ENCODE results near the gene MAPK4.

Gene MAPK4

DNA sequence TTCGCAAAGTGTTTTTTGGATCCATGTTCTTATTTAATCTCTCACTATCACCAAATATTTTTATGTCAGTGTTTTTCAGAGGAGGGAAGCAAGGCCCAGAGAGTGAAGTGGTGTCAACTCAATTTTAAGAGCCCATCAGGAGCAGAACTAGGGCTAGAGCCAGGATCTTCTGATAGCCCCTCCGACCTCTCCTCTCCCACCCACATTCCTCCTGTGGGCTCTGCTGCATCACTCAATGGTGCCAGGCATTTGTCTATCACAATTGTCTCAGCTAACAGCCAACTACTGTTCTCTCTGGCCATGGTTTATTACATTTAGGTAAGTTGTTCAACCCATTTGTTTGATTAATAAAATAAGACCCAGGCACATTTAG, 68.6 kb downstream of the MAPK4 start:
- H3K9me2 ChIP-seq (ENCODE audit: low read depth, low read length) = no peaks in the 10 kb centered on the region
- H2AFZ ChIP-seq (ENCODE audit: low read length) = no peak overlapping the region
- no peaks in the 10 kb centered on the region for H3K36me3 ChIP-seq (ENCODE audit: insufficient read depth, low read length)
- H3K4me3 ChIP-seq (ENCODE audit: low read depth, low read length, poor library complexity, severe bottlenecking) = no peak overlapping the region
- H3K9ac ChIP-seq (ENCODE audit: low read length) = no peak overlapping the region
- H3K27ac ChIP-seq (ENCODE audit: low read depth, low read length, poor library complexity, severe bottlenecking) = no peak overlapping the region
- no peaks in the 10 kb centered on the region for H4K20me1 ChIP-seq (ENCODE audit: insufficient read depth, low read length)
- TF ChIP-seq EZH2 (IDR thresholded peaks at IDR 0.05; ENCODE audit: borderline replicate concordance, low read length) = no peak
- TF ChIP-seq, protein P1, sequence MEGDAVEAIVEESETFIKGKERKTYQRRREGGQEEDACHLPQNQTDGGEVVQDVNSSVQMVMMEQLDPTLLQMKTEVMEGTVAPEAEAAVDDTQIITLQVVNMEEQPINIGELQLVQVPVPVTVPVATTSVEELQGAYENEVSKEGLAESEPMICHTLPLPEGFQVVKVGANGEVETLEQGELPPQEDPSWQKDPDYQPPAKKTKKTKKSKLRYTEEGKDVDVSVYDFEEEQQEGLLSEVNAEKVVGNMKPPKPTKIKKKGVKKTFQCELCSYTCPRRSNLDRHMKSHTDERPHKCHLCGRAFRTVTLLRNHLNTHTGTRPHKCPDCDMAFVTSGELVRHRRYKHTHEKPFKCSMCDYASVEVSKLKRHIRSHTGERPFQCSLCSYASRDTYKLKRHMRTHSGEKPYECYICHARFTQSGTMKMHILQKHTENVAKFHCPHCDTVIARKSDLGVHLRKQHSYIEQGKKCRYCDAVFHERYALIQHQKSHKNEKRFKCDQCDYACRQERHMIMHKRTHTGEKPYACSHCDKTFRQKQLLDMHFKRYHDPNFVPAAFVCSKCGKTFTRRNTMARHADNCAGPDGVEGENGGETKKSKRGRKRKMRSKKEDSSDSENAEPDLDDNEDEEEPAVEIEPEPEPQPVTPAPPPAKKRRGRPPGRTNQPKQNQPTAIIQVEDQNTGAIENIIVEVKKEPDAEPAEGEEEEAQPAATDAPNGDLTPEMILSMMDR (IDR thresholded peaks at IDR 0.05; ENCODE audit: low read length) = no peak
- H3K27me3 ChIP-seq (ENCODE audit: insufficient read depth, low read length) = no peaks in the 10 kb centered on the region
- H3K79me2 ChIP-seq (ENCODE audit: insufficient read depth, low read length) = no peaks in the 10 kb centered on the region
- H3K4me1 ChIP-seq (ENCODE audit: insufficient read depth, low read length, severe bottlenecking) = no peaks in the 10 kb centered on the region
- no peak overlapping the region for H3K4me2 ChIP-seq (ENCODE audit: low read length)
- no peaks in the 10 kb centered on the region for H3F3A ChIP-seq (ENCODE audit: insufficient read depth, low read length)
- no peaks in the 10 kb centered on the region for H3K9me3 ChIP-seq (ENCODE audit: low read length)

DNA sequence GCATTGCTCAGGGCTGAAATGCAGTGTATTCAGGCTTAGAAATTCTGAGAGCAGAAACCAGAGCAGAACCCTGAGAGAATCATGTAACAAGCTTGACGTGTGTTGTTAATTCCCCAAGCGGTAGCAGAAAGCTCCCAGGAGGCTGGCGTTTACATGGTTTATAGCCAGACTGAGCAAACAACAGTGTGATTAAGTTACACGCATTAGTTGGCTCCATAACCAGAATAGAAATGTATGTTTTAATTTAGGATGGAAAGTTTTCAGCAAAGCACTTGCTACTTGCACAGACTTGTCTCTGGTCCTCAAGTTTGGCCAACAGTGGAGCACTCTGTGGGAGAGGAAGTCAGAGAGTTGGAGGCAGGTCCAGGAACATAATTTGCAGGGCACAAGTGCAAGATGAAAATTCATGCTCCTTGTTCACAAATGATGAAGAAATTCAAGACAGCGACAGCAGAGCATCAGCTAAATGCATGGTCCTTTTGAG, 69.3 kb downstream of the MAPK4 start:
- no peaks in the 10 kb centered on the region for H3K36me3 ChIP-seq (ENCODE audit: insufficient read depth, low read length)
- H3K4me3 ChIP-seq (ENCODE audit: low read depth, low read length, poor library complexity, severe bottlenecking) = no peak overlapping the region
- H3K9me3 ChIP-seq (ENCODE audit: low read length) = no peaks in the 10 kb centered on the region
- no peaks in the 10 kb centered on the region for H3F3A ChIP-seq (ENCODE audit: insufficient read depth, low read length)
- H3K9ac ChIP-seq (ENCODE audit: low read length) = no peak overlapping the region
- no peak overlapping the region for H3K4me2 ChIP-seq (ENCODE audit: low read length)
- no peaks in the 10 kb centered on the region for H4K20me1 ChIP-seq (ENCODE audit: insufficient read depth, low read length)
- no peak overlapping the region for H3K27ac ChIP-seq (ENCODE audit: low read depth, low read length, poor library complexity, severe bottlenecking)
- H2AFZ ChIP-seq (ENCODE audit: low read length) = no peak overlapping the region
- H3K4me1 ChIP-seq (ENCODE audit: insufficient read depth, low read length, severe bottlenecking) = no peaks in the 10 kb centered on the region
- no peaks in the 10 kb centered on the region for H3K27me3 ChIP-seq (ENCODE audit: insufficient read depth, low read length)
- TF ChIP-seq, protein P1 (IDR thresholded peaks at IDR 0.05; ENCODE audit: low read length) = no peak
- TF ChIP-seq EZH2 (IDR thresholded peaks at IDR 0.05; ENCODE audit: borderline replicate concordance, low read length) = no peak
- H3K79me2 ChIP-seq (ENCODE audit: insufficient read depth, low read length) = no peaks in the 10 kb centered on the region
- H3K9me2 ChIP-seq (ENCODE audit: low read depth, low read length) = no peaks in the 10 kb centered on the region

DNA sequence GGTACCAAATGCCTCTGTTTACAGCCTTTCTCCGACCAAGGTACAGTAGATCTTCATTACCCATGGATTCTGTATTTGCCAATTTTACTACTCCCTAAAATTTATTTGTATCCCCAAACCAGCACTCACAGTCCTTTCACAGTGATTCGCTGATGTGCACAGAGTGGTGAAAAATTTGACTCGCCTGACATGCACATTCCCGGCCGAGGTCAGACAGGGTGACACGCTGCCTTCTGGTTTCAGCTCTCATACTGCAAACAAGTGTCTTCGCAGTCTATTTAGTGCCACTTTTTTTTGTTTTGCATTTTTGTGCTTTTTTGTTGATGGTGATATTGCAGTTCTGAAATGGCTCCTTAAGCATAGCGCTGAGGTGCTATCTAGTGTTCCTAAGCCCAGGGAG, 71.0 kb downstream of the MAPK4 start:
- Histone ChIP-seq H3K4me3 (ENCODE audit: low read depth, low read length, poor library complexity, severe bottlenecking) (no peak overlapping the region), H3K27ac (ENCODE audit: low read depth, low read length, poor library complexity, severe bottlenecking) (no peak overlapping the region), H2AFZ (ENCODE audit: low read length) (no peak overlapping the region), H3K9ac (ENCODE audit: low read length) (no peak overlapping the region), H4K20me1 (ENCODE audit: insufficient read depth, low read length) (no peaks in the 10 kb centered on the region), H3K9me2 (ENCODE audit: low read depth, low read length) (no peaks in the 10 kb centered on the region), H3K79me2 (ENCODE audit: insufficient read depth, low read length) (no peaks in the 10 kb centered on the region), H3F3A (ENCODE audit: insufficient read depth, low read length) (no peaks in the 10 kb centered on the region), H3K27me3 (ENCODE audit: insufficient read depth, low read length) (no peaks in the 10 kb centered on the region), H3K9me3 (ENCODE audit: low read length) (no peaks in the 10 kb centered on the region), H3K36me3 (ENCODE audit: insufficient read depth, low read length) (no peaks in the 10 kb centered on the region), H3K4me2 (ENCODE audit: low read length) (no peak overlapping the region), H3K4me1 (ENCODE audit: insufficient read depth, low read length, severe bottlenecking) (no peaks in the 10 kb centered on the region)
- TF ChIP-seq EZH2 (IDR thresholded peaks at IDR 0.05; ENCODE audit: borderline replicate concordance, low read length) = no peak
- TF ChIP-seq, protein P1 (IDR thresholded peaks at IDR 0.05; ENCODE audit: low read length) = no peak
